Adrenal gland (tissue), 12 donors: ENCODE measurements around the gene CREM. TPM values are rescaled to one million over a fixed set of nuclear protein-coding genes. Genes with fewer than 3 reads are reported as not detected.

Experiments
- DNase-seq, 7 donors: peaks; one replicate each; pipeline ENCODE4 v3.0.0-alpha.2; 2019 to 2020
- H3K27ac ChIP-seq, 5 donors: fragments of 200-600 bp; sonication (generic) in 4 of 5; 1 replicate in 3 of 5; 2 replicates in 2 of 5; pipeline versions ENCODE4 v1.5.1 to v1.8.0; 2016 to 2020; ENCODE audit warnings: mild to moderate bottlenecking in 1 of 5
- H3K27me3 ChIP-seq: fragments of 200-600 bp; 2 replicates; pipeline ENCODE4 v1.8.0; 2021
- H3K36me3 ChIP-seq, 2 donors: fragments of 200-600 bp; replicated peaks in 1 of 2; 1 replicate in 1 of 2; 2 replicates in 1 of 2; pipeline versions ENCODE4 v1.5.1 to v1.8.0; 2018 to 2022
- H3K4me1 ChIP-seq, 2 donors: fragments of 200-600 bp; replicated peaks in 1 of 2; 1 replicate in 1 of 2; 2 replicates in 1 of 2; pipeline versions ENCODE4 v1.5.1 to v1.8.0; 2018 to 2021
- H3K4me3 ChIP-seq, 4 donors: fragments of 200-600 bp; sonication (generic) in 3 of 4; one replicate each; pipeline ENCODE4 v1.5.1; 2016 to 2018
- H3K9me3 ChIP-seq, 3 donors: fragments of 200-600 bp; sonication (generic) in 1 of 3; replicated peaks in 1 of 3; 1 replicate in 2 of 3; 2 replicates in 1 of 3; pipeline versions ENCODE4 v1.5.1 to v1.8.0; 2016 to 2021
- CTCF ChIP-seq, 6 experiments: fragments of 450-650 bp in 4 of 6; fragments of 200-600 bp in 2 of 6; sonication (generic) in 1 of 6; IDR thresholded peaks; 1 replicate in 5 of 6; 2 replicates in 1 of 6; pipeline versions ENCODE4 v1.5.1 to v1.8.0; 2016 to 2021; ENCODE audit warnings: antibody characterized with exemption in 6 of 6, mild to moderate bottlenecking in 2 of 6, moderate library complexity in 1 of 6
- POLR2A ChIP-seq, 2 donors: fragments of 450-650 bp; IDR thresholded peaks; one replicate each; pipeline ENCODE4 v1.6.1; 2017; ENCODE audit warnings: antibody characterized with exemption in 2 of 2, mild to moderate bottlenecking in 2 of 2, moderate library complexity in 1 of 2
- WGBS, 4 donors: extraction: QIAGEN DNeasy Blood & Tissue Kit in 2 of 4; methylation state at CpG; one replicate each; pipeline versions ENCODE4 v1.1.5 to v1.1.7; 2013 to 2017; 5-methylcytosine and 5-hydroxymethylcytosine counted together
- intact Hi-C, 2 donors: fragments of 100-400 bp; cut with DNase I; formaldehyde crosslinking; loops; one replicate each; pipeline versions ENCODE4 v1.14.1 to v1.15.0; 2022 to 2023
- polyA plus RNA-seq, 3 donors: library from polyadenylated mRNA; stranded (reverse); fragments of 200-250 nt in 2 of 3; fragments of 350-450 nt in 1 of 3; fragmentation: Illumina TruSeq in 1 of 3; extraction: RNeasy Lipid Tissue Mini Kit (QIAGEN cat#74804) in 1 of 3; gene quantifications; one replicate each; pipeline ENCODE4 v1.2.3, GENCODE V29; 2013 to 2014
- total RNA-seq, 9 donors: library from RNA; depleted of rRNA in 4 of 9; stranded (reverse); fragments of >200 nt in 4 of 9; fragments of 120-200 nt in 1 of 9; fragmentation: NEBNext Ultra II Directional in 1 of 9; extraction: Animal tissue kit (Norgen Biotek cat#: 25700) in 1 of 9; gene quantifications; one replicate each; pipeline versions ENCODE4 v1.1.0 to v1.2.4, GENCODE V29; 2013 to 2023
- donor health status: healthy with polysubstance abuse.
- donor health status: Bipolar disorder and iron deficiency.
- donor health status: DM: yes; HTN: yes; CAD: no.
- donor health status: DM: no; HTN: no; CAD: no.
- donor health status: DM: no; HTN: no; CAD: no.
- donor health status: DM: yes; HTN: yes; CAD: no.

The CREM gene
- total and polyA plus RNA-seq, 12 donors: 75.2 to 340 (median 119) TPM

DNA sequence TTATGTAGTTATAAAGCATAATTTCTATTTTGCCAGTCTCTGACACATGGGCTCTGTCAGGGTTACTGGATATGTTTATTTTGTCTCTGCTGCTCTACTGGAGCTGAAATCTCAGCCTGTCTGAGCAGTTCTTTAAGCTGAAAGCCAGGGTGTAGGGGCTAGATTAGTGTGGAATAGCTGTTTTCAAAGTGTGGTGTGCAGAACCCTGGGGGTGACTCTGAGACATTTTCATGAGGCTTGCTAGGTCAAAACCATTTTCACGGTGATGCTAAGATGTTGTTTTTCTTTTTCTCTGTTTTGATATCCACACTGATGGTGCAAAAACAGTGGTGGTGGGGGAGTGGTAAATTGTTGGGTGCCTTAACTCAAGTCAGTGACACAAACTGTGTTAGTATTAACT is 45.5 kb downstream of the CREM start:
- H3K9me3 ChIP-seq: no peaks in the 10 kb centered on the region
- H3K36me3 ChIP-seq: no peaks in the 10 kb centered on the region
- no peak for DNase-seq
- H3K4me1 ChIP-seq: peaks cover 0 to 17% of the 10 kb centered on the region in 2 donors
- TF ChIP-seq CTCF (IDR thresholded peaks at IDR 0.05) (no peak), POLR2A (IDR thresholded peaks at IDR 0.05) (no peak)
- intact Hi-C loops: no loop called here
- 50 to 70% (median 61%) methylated on average over 1 of the region's 1 CpG for WGBS, 4 donors
- no peak overlapping the region for H3K27ac ChIP-seq
- H3K4me3 ChIP-seq: no peak overlapping the region
- H3K27me3 ChIP-seq: no peaks in the 10 kb centered on the region

DNA sequence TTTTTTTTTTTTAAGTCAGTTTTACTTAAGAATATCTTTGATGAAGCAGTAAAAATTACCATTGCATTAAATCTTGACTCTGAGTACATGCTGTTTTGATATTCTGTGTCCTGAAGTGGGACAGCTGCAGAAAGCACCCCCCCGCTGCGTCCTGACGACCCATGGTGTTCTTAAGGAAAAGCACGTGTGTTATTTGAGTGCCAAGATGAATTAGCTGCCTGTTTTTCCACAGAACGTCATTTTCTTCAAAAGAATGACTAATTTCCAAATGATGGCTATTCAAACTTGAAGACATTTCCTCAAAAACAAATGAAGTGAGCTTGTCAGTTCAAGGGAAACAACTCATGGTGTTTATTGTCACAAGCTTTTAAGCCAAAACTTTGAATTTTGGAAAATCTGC is 45.9 kb downstream of the CREM start:
- WGBS, 4 donors: 32 to 43% (median 38%) methylated on average over 5 of the region's 5 CpGs
- Histone ChIP-seq H3K4me3 (no peak overlapping the region), H3K9me3 (no peaks in the 10 kb centered on the region), H3K4me1 (peaks cover 0 to 17% of the 10 kb centered on the region in 2 donors), H3K27me3 (no peaks in the 10 kb centered on the region), H3K36me3 (no peaks in the 10 kb centered on the region), H3K27ac (no peak overlapping the region)
- TF ChIP-seq POLR2A (IDR thresholded peaks at IDR 0.05) (no peak), CTCF (IDR thresholded peaks at IDR 0.05) (no peak)
- DNase-seq: peak in 3 of 7 donors; percentile 53 to 69 (median 60)
- intact Hi-C loops: no loop called here

DNA sequence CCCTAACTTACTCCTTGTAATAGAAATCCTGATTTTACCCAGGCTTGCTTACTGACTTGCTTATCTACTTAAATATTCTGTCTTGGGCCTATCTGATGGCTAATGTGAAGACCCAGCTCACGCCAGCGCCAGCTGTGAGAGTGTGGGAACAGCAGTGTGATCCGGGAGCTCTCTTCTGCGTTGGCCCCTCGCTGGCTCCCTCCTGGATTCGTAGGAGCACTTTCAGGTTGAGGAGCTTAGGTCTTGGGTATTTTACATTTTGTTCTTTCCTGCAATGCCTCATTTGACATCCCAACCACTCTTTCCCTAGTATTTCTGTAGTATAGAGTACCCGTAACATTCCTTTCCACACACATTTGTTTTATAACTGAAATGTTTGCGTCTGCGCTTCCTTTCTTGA is 51.7 kb downstream of the CREM start:
- DNase-seq: no peak
- intact Hi-C loops: no loop called here
- H3K9me3 ChIP-seq: no peaks in the 10 kb centered on the region
- H3K4me1 ChIP-seq: peaks cover 0 to under 1% of the 10 kb centered on the region in 2 donors
- WGBS, 4 donors: 88 to 96% (median 93%) methylated on average over 9 of the region's 9 CpGs
- H3K27me3 ChIP-seq: no peaks in the 10 kb centered on the region
- TF ChIP-seq CTCF (IDR thresholded peaks at IDR 0.05): no peak
- no peak for TF ChIP-seq POLR2A (IDR thresholded peaks at IDR 0.05)
- peaks cover 0 to 8% of the 10 kb centered on the region in 2 donors for H3K36me3 ChIP-seq
- no peak overlapping the region for H3K27ac ChIP-seq
- H3K4me3 ChIP-seq: no peak overlapping the region

DNA sequence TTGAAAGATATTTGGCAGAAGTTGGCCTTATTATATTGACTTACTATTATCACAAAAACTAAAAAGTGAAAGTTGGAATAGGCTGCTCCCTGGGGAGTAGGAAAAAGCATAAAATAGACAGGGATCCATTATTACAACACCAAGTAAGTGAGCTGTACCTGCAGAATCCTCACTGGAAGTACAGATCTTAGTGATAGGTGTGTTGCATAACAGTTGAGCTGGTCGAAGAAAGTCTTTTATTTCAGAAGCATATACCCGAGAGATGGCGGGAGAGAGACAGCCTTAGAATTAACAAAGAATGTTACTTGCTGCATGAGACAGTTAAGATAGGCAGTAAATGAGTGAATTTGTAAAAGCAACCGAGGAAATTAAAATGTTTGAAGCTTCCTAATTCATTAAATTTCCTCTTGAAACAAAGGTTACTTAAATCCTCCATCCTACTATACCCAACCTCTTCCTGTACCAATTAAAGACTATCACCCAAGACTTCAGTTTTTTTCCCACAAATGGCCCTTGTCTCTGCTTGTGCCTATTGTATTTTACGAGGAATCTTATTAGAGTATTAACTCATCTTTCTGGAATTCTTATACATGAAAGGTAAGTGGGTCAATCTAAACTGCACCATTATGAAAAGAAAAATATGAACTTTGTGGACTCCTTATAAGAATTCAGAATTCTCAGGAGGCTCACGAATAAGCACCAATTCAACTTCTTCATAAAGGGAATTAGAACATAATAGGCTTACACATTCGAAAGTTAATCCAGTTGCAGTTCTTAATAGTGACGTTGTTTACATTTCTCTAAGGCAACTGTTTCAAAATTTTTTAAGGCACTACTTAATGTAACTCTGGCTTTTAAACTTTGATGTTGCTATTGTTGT is 56.2 kb downstream of the CREM start:
- intact Hi-C loops: no loop called here
- H3K27me3 ChIP-seq: no peaks in the 10 kb centered on the region
- no peak for TF ChIP-seq CTCF (IDR thresholded peaks at IDR 0.05)
- no peak for TF ChIP-seq POLR2A (IDR thresholded peaks at IDR 0.05)
- DNase-seq: no peak
- H3K9me3 ChIP-seq: no peaks in the 10 kb centered on the region
- peaks cover 0 to 8% of the 10 kb centered on the region in 2 donors for H3K4me1 ChIP-seq
- H3K36me3 ChIP-seq: peaks cover 0 to 8% of the 10 kb centered on the region in 2 donors
- no peak overlapping the region for H3K4me3 ChIP-seq
- H3K27ac ChIP-seq: no peak overlapping the region
- WGBS, 4 donors: 87 to 92% (median 90%) methylated on average over 8 of the region's 8 CpGs
